ENCODE results near the gene ADD1. TPM values are rescaled to one million over a fixed set of nuclear protein-coding genes. Genes with fewer than 3 reads are reported as not detected.

ADD1 gene
- total RNA-seq, 1 donor from 2014 or later: 155 TPM

DNA sequence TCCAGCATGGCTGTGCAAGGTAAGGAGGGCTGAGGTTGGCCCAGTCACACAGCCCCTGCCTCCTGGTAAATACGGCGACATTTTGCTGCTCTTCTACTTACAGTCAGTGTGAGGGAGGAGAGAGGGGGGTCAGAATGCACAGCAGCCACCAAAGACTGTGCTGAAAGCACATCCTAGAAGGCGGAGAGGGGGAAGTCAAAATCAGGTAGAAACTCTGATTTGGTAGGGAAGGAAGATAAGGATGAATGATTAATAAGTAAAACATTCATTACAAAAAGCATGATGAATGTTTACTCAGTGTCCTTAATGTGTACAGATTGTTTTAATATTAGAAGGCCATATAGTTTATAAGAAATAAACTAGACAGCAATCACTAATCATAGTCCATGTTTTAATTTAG lies 57.5 kb downstream of the ADD1 start:
- H3K4me3 ChIP-seq (ENCODE audit: low read length in 3 of 3): no peak overlapping the region
- H3K27me3 ChIP-seq (ENCODE audit: control insufficient read depth in 3 of 3, insufficient read depth in 3 of 3, low read length in 3 of 3): no peaks in the 10 kb centered on the region
- no peaks in the 10 kb centered on the region for H3K4me1 ChIP-seq (ENCODE audit: control insufficient read depth in 3 of 3, insufficient read depth in 3 of 3, low read length in 3 of 3)
- H3K36me3 ChIP-seq (ENCODE audit: control insufficient read depth in 3 of 3, insufficient read depth in 3 of 3, low read length in 3 of 3): peaks cover 61 to 87% (median 81%) of the 10 kb centered on the region in 3 donors
- H3K27ac ChIP-seq (ENCODE audit: low read depth, low read length): no peak overlapping the region
- no peaks in the 10 kb centered on the region for H3K9me3 ChIP-seq (ENCODE audit: control insufficient read depth in 3 of 3, low read length in 3 of 3)
- H3K9ac ChIP-seq (ENCODE audit: low read depth in 1 of 3, low read length in 3 of 3): no peak overlapping the region

- Histone ChIP-seq H3K9ac (ENCODE audit: low read depth in 1 of 3, low read length in 3 of 3) (no peak overlapping the region), H3K27ac (ENCODE audit: low read depth, low read length) (no peak overlapping the region), H3K27me3 (ENCODE audit: control insufficient read depth in 3 of 3, insufficient read depth in 3 of 3, low read length in 3 of 3) (no peaks in the 10 kb centered on the region), H3K4me3 (ENCODE audit: low read length in 3 of 3) (no peak overlapping the region), H3K9me3 (ENCODE audit: control insufficient read depth in 3 of 3, low read length in 3 of 3) (no peaks in the 10 kb centered on the region), H3K4me1 (ENCODE audit: control insufficient read depth in 3 of 3, insufficient read depth in 3 of 3, low read length in 3 of 3) (no peaks in the 10 kb centered on the region), H3K36me3 (ENCODE audit: control insufficient read depth in 3 of 3, insufficient read depth in 3 of 3, low read length in 3 of 3) (peaks cover 53 to 87% (median 81%) of the 10 kb centered on the region in 3 donors)
Observed at GRCh38 chr4:2902126-2902525, 58.5 kb downstream of the ADD1 start.

- no peaks in the 10 kb centered on the region for H3K27me3 ChIP-seq (ENCODE audit: control insufficient read depth in 3 of 3, insufficient read depth in 3 of 3, low read length in 3 of 3)
- H3K4me3 ChIP-seq (ENCODE audit: low read length in 3 of 3): no peak overlapping the region
- H3K9ac ChIP-seq (ENCODE audit: low read depth in 1 of 3, low read length in 3 of 3): no peak overlapping the region
- H3K9me3 ChIP-seq (ENCODE audit: control insufficient read depth in 3 of 3, low read length in 3 of 3): no peaks in the 10 kb centered on the region
- no peak overlapping the region for H3K27ac ChIP-seq (ENCODE audit: low read depth, low read length)
- peaks cover 55 to 89% (median 82%) of the 10 kb centered on the region in 3 donors for H3K36me3 ChIP-seq (ENCODE audit: control insufficient read depth in 3 of 3, insufficient read depth in 3 of 3, low read length in 3 of 3)
- no peaks in the 10 kb centered on the region for H3K4me1 ChIP-seq (ENCODE audit: control insufficient read depth in 3 of 3, insufficient read depth in 3 of 3, low read length in 3 of 3)
Observed at GRCh38 chr4:2905544-2905943, 61.9 kb downstream of the ADD1 start.

GRCh38 chr4:2906218-2906617 lies 62.6 kb downstream of the ADD1 start:
- Histone ChIP-seq H3K4me3 (ENCODE audit: low read length in 3 of 3) (no peak overlapping the region), H3K9ac (ENCODE audit: low read depth in 1 of 3, low read length in 3 of 3) (no peak overlapping the region), H3K36me3 (ENCODE audit: control insufficient read depth in 3 of 3, insufficient read depth in 3 of 3, low read length in 3 of 3) (peaks cover 50 to 88% (median 82%) of the 10 kb centered on the region in 3 donors), H3K27me3 (ENCODE audit: control insufficient read depth in 3 of 3, insufficient read depth in 3 of 3, low read length in 3 of 3) (no peaks in the 10 kb centered on the region), H3K4me1 (ENCODE audit: control insufficient read depth in 3 of 3, insufficient read depth in 3 of 3, low read length in 3 of 3) (no peaks in the 10 kb centered on the region), H3K9me3 (ENCODE audit: control insufficient read depth in 3 of 3, low read length in 3 of 3) (no peaks in the 10 kb centered on the region), H3K27ac (ENCODE audit: low read depth, low read length) (no peak overlapping the region)

- H3K9ac ChIP-seq (ENCODE audit: low read depth in 1 of 3, low read length in 3 of 3): no peak overlapping the region
- H3K36me3 ChIP-seq (ENCODE audit: control insufficient read depth in 3 of 3, insufficient read depth in 3 of 3, low read length in 3 of 3): peaks cover 58 to 88% (median 85%) of the 10 kb centered on the region in 3 donors
- no peak overlapping the region for H3K27ac ChIP-seq (ENCODE audit: low read depth, low read length)
- no peaks in the 10 kb centered on the region for H3K9me3 ChIP-seq (ENCODE audit: control insufficient read depth in 3 of 3, low read length in 3 of 3)
- no peaks in the 10 kb centered on the region for H3K4me1 ChIP-seq (ENCODE audit: control insufficient read depth in 3 of 3, insufficient read depth in 3 of 3, low read length in 3 of 3)
- no peaks in the 10 kb centered on the region for H3K27me3 ChIP-seq (ENCODE audit: control insufficient read depth in 3 of 3, insufficient read depth in 3 of 3, low read length in 3 of 3)
- H3K4me3 ChIP-seq (ENCODE audit: low read length in 3 of 3): no peak overlapping the region
Observed at GRCh38 chr4:2907226-2907625, 63.6 kb downstream of the ADD1 start.

- no peaks in the 10 kb centered on the region for H3K4me1 ChIP-seq (ENCODE audit: control insufficient read depth in 3 of 3, insufficient read depth in 3 of 3, low read length in 3 of 3)
- no peaks in the 10 kb centered on the region for H3K9me3 ChIP-seq (ENCODE audit: control insufficient read depth in 3 of 3, low read length in 3 of 3)
- no peak overlapping the region for H3K27ac ChIP-seq (ENCODE audit: low read depth, low read length)
- H3K27me3 ChIP-seq (ENCODE audit: control insufficient read depth in 3 of 3, insufficient read depth in 3 of 3, low read length in 3 of 3): no peaks in the 10 kb centered on the region
- no peak overlapping the region for H3K9ac ChIP-seq (ENCODE audit: low read depth in 1 of 3, low read length in 3 of 3)
- peaks cover 59 to 89% (median 86%) of the 10 kb centered on the region in 3 donors for H3K36me3 ChIP-seq (ENCODE audit: control insufficient read depth in 3 of 3, insufficient read depth in 3 of 3, low read length in 3 of 3)
- H3K4me3 ChIP-seq (ENCODE audit: low read length in 3 of 3): no peak overlapping the region
Observed at GRCh38 chr4:2907706-2908293, 64.2 kb downstream of the ADD1 start.

DNA sequence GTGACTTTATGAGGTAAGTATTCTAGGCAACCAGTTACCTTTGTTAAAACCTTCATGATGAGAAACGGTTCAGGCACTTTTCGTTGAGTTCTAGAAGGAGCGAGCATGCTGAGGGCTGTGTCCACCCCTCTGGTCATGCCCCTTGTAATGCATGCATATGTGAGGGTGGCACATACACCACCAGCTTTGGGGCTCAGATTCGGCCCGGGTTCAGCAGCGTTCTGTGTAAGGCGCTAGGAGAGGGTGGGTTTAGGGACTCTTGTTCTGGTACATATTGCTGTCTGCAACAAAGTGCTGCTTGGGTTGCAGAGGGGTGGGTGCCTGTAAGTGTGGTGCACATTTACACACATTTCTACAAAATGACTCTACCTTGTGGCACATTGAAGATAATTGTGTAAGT lies 65.0 kb downstream of the ADD1 start:
- Histone ChIP-seq H3K9ac (ENCODE audit: low read depth in 1 of 3, low read length in 3 of 3) (no peak overlapping the region), H3K27ac (ENCODE audit: low read depth, low read length) (no peak overlapping the region), H3K9me3 (ENCODE audit: control insufficient read depth in 3 of 3, low read length in 3 of 3) (no peaks in the 10 kb centered on the region), H3K27me3 (ENCODE audit: control insufficient read depth in 3 of 3, insufficient read depth in 3 of 3, low read length in 3 of 3) (no peaks in the 10 kb centered on the region), H3K36me3 (ENCODE audit: control insufficient read depth in 3 of 3, insufficient read depth in 3 of 3, low read length in 3 of 3) (peaks cover 65 to 89% (median 88%) of the 10 kb centered on the region in 3 donors), H3K4me1 (ENCODE audit: control insufficient read depth in 3 of 3, insufficient read depth in 3 of 3, low read length in 3 of 3) (no peaks in the 10 kb centered on the region), H3K4me3 (ENCODE audit: low read length in 3 of 3) (no peak overlapping the region)

GRCh38 chr4:2909583-2909982 lies 65.9 kb downstream of the ADD1 start:
- no peaks in the 10 kb centered on the region for H3K27me3 ChIP-seq (ENCODE audit: control insufficient read depth in 3 of 3, insufficient read depth in 3 of 3, low read length in 3 of 3)
- no peak overlapping the region for H3K9ac ChIP-seq (ENCODE audit: low read depth in 1 of 3, low read length in 3 of 3)
- no peaks in the 10 kb centered on the region for H3K9me3 ChIP-seq (ENCODE audit: control insufficient read depth in 3 of 3, low read length in 3 of 3)
- no peak overlapping the region for H3K27ac ChIP-seq (ENCODE audit: low read depth, low read length)
- H3K4me3 ChIP-seq (ENCODE audit: low read length in 3 of 3): no peak overlapping the region
- peaks cover 65 to 88% (median 85%) of the 10 kb centered on the region in 3 donors for H3K36me3 ChIP-seq (ENCODE audit: control insufficient read depth in 3 of 3, insufficient read depth in 3 of 3, low read length in 3 of 3)
- no peaks in the 10 kb centered on the region for H3K4me1 ChIP-seq (ENCODE audit: control insufficient read depth in 3 of 3, insufficient read depth in 3 of 3, low read length in 3 of 3)

DNA sequence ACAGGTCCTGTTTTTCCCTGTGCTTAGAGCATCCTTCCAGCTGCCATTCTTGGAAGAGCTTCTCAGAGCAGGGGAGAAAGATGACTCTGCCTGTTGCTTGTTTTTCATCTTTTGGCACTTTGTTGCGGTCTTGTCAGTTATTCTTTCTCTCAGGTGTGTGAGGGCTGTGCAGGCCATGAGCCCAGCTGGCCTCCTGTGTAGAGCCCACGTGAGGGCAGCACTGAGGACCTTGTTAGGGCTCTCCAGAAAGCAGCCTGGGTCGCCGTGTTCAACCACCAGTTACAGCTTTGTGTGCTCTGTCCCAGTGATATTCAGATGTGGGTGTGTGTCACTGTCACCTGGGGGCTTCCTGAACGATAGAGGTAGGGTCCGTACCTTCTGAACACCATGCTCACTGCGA lies 66.8 kb downstream of the ADD1 start:
- H3K9me3 ChIP-seq (ENCODE audit: control insufficient read depth in 3 of 3, low read length in 3 of 3): no peaks in the 10 kb centered on the region
- no peaks in the 10 kb centered on the region for H3K27me3 ChIP-seq (ENCODE audit: control insufficient read depth in 3 of 3, insufficient read depth in 3 of 3, low read length in 3 of 3)
- H3K36me3 ChIP-seq (ENCODE audit: control insufficient read depth in 3 of 3, insufficient read depth in 3 of 3, low read length in 3 of 3): peaks cover 63 to 85% (median 85%) of the 10 kb centered on the region in 3 donors
- H3K4me3 ChIP-seq (ENCODE audit: low read length in 3 of 3): no peak overlapping the region
- H3K9ac ChIP-seq (ENCODE audit: low read depth in 1 of 3, low read length in 3 of 3): no peak overlapping the region
- H3K4me1 ChIP-seq (ENCODE audit: control insufficient read depth in 3 of 3, insufficient read depth in 3 of 3, low read length in 3 of 3): no peaks in the 10 kb centered on the region
- no peak overlapping the region for H3K27ac ChIP-seq (ENCODE audit: low read depth, low read length)

GRCh38 chr4:2911868-2912267 lies 68.2 kb downstream of the ADD1 start:
- H3K9me3 ChIP-seq (ENCODE audit: control insufficient read depth in 3 of 3, low read length in 3 of 3): no peaks in the 10 kb centered on the region
- H3K9ac ChIP-seq (ENCODE audit: low read depth in 1 of 3, low read length in 3 of 3): no peak overlapping the region
- H3K27ac ChIP-seq (ENCODE audit: low read depth, low read length): no peak overlapping the region
- H3K36me3 ChIP-seq (ENCODE audit: control insufficient read depth in 3 of 3, insufficient read depth in 3 of 3, low read length in 3 of 3): peaks cover 66 to 82% (median 77%) of the 10 kb centered on the region in 3 donors
- H3K4me1 ChIP-seq (ENCODE audit: control insufficient read depth in 3 of 3, insufficient read depth in 3 of 3, low read length in 3 of 3): no peaks in the 10 kb centered on the region
- no peak overlapping the region for H3K4me3 ChIP-seq (ENCODE audit: low read length in 3 of 3)
- no peaks in the 10 kb centered on the region for H3K27me3 ChIP-seq (ENCODE audit: control insufficient read depth in 3 of 3, insufficient read depth in 3 of 3, low read length in 3 of 3)
